HG03457 (cell line): Measurements from ENCODE around the gene HSDL2.
"Not testable (repeated sequence)": the region's sequence is repeated elsewhere in the genome, so short reads cannot be mapped to it uniquely, and the experiment has no call there.

Experiments used
- ATAC-seq: cut with Tn5 transposase; IDR thresholded peaks from one replicate; pipeline ENCODE4 v1.9.1; 2021; ENCODE audit warnings: moderate number of reproducible peaks; ENCODE audit not compliant: unreplicated experiment

The HSDL2 gene

DNA sequence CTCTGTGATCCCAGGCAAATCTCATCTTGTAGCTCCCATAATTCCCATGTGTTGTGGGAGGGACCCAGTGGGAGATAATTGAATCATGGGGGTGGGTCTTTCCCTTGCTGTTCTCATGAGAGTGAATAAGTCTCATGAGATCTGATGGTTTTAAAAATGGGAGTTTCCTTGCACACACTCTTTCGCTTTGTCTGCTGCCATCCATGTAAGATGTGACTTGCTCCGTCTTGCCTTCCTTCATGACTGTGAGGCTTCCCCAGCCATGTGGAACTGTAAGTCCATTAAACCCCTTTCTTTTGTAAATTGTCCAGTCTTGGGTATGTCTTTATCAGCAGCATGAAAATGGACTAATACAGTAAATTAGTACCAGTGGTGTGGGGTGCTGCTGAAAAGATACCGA, 14.7 kb upstream of the HSDL2 start:
- not testable (repeated sequence) for ATAC-seq

DNA sequence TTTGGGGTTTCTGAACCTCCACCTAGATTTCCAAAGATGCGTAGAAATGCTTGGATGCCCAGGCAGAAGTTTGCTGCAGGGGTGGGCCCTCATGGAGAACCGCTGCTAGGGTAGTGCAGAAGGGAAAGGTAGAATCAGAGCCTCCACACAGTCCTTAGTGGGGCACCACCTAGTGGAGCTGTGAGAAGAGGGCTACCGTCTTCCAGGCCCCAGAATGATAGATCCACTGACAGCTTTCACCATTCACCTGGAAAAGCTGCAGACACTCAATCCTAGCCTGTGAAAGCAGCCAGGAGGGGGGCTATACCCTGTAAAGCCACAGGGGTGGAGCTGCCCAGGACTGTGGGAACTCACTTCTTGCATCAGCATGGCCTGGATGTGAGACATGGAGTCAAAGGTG, 13.3 kb upstream of the HSDL2 start:
- ATAC-seq = no peak

DNA sequence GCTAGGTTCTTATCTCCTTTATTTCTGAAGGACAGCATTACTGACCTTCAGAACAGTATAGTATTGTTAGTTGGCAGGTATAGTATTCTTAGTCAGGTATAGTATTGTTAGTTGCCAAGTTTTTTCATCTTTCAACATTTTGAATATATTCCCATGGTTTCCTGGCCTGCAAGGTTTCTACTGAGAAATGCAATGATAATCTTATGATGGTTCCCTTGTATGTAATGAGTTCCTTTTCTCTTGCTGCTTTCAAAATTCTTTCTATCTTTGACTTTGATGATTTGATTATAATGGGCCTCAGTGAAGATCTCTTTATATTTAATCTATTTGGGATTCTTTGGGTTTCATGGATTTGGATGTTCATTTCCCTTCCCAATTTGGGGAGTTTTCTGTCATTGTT, 12.4 kb upstream of the HSDL2 start:
- no peak for ATAC-seq

DNA sequence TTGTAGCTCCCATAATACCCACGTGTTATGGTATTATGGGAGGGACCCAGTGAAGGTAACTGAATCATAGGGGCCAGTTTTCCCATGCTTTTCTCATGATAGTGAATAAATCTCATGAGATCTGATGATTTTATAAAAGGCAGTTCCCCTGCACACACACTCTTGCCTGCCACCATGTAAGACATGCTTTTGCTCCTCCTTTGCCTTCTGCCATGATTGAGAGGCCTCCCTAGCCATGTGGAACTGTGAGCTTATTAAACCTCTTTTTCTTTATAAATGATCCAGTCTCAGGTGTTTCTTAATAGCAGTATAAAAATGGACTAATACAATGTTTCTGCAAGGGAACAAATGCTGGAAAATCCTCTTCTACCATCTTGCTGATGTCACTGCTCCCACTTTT, 10.1 kb upstream of the HSDL2 start:
- ATAC-seq = no peak

DNA sequence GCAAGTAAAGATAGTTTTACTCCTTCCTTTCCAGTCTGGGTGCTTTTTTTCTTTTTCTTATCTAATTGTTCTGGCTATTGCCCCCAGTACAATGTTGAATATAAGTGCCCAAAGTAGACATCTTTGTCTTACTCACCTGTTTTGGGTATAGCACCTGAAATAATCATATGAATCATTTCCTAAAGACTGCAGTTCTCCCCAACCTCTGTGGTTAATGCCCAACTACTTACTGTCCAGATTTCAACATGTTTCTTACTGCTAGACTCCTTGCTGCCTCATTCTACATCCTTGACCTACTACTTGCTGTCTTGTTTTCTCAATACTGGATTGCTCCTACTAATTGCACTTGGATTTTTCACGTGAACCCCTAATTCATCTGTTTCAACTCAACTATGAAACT, 8.8 kb upstream of the HSDL2 start:
- ATAC-seq = no peak

DNA sequence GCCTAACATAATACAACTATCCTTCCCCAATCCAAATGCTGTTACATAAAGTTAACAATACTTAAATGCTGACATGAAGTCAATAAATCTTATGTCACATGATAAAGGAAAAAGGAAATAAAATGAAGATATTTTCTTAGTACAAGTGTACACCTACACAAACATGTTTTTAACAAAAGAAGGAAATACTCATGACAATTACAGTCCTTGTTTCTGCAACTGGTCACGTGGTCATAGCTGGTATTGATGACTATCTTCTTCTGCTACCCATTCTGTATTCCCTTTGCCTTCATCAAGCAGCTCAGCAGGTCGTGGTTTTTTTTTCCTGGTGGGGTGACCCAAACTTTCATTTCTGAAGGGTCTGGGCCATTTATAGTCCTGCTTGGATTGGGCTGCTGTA, 6.2 kb upstream of the HSDL2 start:
- not testable (repeated sequence) for ATAC-seq

DNA sequence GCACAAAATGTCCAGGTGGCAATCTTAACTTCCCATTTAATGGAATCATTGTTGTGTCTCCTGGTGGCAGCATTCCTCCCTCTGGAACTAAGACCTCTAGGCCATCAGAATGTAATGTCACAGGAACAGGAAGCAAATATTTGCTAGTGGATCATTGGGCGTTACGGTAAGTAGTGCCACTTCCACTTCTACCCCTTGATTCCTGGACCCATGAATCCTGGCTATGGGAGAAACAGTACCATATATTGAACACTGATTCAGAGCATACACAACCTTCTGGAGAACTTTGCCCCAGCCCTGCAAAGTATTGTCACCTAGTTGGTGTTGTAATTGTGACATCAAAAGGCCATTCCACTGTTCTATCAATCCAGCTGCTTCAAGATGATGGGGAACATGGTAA, 5.7 kb upstream of the HSDL2 start:
- not testable (repeated sequence) for ATAC-seq

DNA sequence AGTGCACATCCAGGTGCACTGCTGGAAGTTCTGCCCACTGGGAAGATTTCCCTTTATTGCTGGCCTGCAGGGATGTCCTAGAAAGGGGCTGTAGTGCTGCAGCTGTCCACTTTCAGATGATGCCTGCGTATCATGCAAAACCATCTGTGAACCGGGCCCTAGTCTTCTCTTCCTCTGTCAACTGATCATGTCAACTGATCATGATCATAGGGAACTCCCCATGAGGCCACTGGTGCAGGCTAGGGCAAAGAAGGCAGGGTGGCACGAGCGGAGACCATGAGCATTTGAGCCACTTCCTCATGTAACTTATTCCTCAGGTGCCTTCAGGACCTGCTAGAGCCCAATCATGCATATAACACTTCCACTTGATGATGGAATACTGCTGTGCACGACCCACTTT, 4.5 kb upstream of the HSDL2 start:
- no peak for ATAC-seq

DNA sequence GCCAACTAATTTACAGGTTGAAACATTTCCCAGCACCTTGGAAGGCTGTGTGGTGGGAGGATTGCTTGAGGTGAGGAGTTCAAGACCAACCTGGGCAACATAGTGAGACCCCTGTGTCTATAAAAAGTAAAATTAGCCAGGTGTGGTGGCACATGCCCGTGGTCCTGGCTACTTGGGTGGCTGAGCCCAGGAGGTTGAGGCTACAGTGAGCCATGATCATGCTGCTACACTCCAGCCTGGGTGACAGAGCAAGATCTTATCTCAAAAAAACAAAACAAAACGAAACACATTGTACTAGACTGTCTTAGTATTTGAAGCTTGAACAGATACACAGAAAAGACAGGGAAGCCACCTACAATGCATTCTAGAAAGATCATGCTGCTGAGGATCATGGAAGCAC, 2.8 kb upstream of the HSDL2 start:
- no peak for ATAC-seq

DNA sequence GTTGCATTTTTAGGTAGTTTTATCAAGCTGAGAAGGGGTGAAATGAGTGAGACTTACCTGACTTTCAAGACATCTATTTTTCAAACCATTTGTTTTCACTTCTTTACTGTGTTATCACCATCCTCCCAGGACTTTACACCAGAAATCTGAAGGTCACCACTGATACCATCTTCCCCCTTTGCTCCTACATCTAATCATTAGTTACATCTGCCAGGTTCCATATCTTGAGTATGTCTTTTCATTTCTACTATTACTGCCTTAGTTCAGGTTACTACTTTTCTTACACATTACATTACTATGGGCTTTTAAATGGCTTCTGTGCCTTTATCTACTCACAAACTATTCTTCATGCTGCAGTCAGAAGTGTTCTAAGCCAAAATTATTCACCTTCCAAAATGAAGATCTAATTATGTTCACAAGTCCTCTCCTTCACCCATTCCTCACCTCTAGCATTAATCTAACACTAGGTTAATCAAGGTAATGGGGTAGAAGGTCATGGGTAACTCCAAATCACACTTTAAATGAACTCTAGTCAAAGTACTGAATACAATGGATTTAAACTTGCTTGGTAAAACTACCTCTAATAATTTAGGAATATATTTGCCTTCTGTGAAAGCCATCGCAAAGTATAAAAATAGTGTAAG, 2.1 kb upstream of the HSDL2 start:
- no peak for ATAC-seq

DNA sequence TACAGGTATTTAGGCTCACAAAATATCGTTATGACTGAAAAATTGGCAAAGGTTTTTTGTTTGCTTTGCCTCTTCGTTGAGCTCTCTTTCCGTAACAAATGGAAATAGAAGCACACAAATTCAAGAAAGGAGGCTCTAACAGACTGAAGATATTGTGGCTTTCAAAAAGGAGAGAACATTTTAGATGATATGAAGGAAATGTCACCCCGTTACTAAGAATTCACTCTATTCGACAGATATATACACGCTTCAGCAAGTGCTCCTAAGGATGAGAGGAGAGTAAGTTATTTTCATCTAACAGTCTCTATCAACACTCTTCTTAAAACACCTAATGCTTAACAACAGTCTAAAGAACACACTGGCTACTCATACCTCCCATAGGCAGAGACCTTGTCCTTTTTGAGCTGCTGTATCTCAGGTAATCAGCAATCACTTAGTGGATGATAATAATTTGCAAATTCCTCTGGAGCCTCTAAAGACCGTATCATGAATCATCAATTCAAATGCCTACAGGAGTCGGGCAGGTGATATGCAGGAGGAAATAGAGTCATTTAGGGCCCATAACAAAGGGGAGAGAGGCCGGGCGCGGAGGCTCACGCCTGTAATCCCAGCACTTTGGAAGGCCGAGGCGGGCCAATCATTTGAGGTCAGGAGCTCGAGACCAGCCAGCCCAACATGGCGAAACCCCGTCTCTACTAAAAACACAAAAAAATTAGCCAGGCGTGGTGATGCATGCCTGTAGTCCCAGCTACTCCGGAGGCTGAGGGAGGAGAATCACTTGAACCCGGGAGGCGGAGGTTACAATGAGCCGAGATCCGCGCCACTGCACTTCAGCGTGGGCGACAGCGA, 1.4 kb upstream of the HSDL2 start:
- ATAC-seq = peak; percentile 0

DNA sequence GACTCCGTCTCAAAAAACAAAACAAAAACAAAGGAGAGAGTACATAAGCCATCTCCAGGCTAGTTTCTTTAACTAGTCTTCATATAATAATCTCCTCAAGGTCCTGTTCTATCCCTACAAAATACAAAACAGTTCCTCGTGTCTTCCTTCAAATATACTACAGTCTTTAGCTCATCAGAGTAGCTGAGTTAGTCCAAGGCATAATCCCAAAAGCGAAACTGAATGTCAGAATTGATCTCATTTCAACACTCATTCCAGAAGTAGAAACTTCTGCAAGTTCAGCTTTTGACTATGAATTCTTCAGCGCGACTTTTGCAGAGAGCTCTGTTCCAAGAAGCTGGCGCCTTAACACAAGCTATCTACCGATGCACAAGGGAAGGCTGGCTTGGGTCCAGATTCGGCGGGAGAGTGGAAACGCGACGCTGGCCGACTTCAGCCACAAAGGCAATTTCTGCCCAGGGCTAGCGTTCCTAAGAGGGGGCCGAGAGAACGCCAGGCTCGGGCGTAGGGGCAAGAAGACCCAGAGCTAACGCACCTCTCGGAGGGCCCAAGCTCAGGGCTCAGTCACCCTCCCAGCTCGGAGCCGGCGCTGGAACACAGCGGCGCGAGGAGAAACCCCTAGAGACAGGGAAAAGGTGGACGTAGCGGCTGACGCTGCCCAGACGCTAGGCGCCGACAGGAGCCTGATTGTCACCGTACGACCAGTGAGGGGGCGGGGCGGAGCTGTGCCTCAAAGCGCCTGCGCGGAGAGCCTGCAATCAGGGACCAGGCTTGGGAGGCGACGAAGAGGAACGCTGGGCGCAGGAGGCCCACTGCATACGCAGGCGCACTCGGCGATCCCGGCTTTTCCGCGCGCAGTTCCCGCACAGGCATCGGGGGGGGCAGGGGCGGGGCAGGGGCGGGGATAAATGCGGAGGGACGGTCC, 469 bp upstream of the HSDL2 start:
- peak; percentile 80 for ATAC-seq

DNA sequence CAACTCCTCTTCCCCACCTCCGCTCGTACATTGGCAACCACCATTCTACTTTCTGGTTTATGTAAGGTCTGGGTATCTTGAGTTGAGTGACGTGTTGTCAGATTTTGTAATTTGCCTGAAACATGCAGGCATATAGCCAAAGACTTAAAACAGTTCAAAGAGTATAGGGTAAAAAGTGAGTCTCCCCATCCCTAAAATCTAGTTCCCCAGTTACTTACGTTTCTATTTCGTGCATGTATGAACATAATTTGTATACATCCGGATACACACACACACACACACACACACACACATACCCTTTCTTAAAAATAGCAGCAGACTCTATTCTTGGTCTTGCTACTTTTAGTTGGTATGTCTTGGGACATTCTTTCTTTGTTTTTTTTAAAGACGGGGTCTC, 915 bp downstream of the HSDL2 start:
- no peak for ATAC-seq

DNA sequence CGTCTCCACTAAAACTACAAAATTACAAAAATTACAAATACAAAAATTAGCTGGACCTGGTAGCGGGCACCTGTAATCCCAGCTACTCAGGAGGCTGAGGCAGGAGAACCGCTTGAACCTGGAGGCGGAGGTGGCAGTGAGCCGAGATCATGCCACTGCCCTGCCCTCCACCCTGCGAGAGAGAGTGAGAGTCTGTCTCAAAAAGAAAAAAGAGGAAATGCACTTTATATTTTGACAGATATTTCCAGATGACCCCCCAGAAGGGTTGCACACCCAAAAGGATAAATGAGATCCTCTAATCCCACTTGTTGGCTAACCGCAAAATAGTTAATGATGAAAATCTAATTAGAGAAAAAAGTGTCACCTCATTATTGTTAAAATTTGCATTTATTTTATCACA, 2.2 kb downstream of the HSDL2 start:
- no peak for ATAC-seq

DNA sequence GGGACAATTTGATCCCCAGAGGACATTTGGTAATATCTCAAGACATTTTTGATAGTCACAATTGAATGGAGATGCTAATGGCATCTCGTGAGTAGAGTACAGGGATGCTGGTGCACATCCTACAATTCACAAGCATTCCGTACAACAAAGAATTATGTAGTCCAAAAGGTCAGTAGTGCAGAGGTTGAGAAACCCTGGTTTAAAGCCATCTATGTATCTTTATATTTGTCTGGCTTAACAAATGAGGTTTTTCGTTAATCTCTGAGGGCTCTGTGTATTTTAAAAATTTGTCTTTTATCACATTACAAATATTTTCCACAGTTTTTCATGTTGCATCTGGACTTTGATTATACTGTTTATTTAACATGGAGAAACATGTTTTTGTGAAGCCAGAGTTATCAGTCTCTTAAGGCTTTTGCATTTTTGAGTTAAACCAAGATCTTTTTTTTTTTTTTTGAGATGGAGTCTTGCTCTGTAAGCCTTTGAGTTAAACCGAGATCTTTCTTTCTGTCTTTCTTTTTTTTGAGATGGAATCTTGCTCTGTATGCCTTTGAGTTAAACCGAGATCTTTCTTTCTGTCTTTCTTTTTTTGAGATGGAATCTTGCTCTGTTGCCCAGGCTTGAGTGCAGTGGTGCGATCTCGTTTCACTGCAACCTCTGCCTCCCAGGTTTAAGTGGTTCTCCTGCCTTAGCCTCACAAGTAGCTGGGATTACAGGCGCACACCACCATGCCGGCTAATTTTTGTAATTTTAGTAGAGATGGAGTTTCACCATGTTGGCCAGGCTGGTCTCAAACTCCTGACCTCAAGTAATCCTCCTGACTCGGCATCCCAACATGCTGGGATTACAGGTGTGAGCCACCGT, 2.8 kb downstream of the HSDL2 start:
- ATAC-seq = no peak

DNA sequence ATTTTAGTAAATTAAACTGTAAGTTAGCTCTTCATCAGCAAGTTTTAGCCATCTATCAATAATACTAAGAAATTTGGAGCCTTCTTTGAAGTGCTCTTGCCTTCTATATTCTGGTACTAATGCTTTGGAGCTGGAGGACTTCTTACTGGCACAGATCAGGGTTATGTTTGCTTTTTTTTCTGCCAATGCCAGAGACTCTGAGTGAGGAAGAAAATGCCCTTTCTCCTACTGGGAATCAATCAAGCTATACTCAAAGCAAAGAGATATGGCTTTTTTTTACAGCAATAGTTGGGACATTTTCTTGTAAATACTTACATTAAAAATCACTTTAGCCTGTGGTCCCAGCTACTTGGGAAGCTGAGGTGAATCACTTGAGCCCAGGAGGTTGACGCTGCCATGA, 4.3 kb downstream of the HSDL2 start:
- ATAC-seq = no peak

DNA sequence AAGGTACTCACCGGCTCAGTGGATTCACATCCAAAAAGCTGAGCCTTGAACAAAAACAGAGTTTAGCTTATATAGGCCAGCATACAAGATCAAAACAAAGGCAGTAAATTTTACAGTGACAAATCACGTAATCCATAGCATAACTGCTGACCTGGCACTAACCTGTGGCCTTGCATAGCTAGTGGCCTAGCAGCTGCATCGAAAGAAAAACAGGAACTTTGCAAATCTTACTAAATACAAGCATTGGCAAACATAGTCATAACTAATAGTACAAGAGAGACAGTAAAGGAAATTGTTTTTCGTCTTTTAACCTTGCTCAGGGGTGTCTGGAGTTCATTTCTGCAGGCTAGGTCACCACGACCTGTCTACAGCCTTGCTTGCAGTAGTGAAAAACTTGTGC, 4.8 kb downstream of the HSDL2 start:
- ATAC-seq = no peak

DNA sequence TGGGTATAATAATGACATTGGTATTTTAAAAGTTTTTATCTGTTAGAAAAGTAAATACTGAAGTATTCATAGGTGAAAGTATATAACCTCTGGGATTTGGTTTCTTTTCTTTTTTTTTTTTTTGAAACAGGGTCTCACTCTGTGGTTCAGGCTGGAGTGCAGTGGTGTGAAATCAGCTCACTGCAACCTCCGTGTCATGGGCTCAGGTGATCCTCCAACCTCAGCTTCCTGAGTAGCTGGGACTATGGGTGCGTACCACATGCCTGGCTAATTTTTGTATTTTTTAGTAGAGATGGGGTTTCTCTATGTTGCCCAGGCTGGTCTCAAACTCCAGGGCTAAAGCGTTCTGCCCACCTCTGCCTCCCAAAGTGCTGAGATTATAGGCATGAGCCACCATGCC, 7.2 kb downstream of the HSDL2 start:
- ATAC-seq = no peak

DNA sequence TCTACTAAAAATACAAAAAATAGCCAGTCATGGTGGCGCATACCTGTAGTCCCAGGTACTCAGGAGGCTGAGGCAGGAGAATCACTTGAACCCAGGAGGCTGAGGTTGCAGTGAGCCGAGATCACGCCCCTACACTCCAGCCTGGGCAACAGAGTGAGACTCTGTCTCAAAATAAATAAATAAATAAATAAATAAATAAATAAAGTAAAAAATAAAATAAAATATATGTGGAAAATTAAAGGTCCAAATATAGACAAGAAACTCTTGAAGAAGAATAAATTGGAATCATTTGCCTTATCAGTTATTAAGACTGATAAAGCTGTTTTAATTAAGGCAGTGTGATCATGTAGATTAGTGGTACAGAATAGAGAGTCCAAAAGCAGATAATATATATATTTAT, 10.0 kb downstream of the HSDL2 start:
- ATAC-seq = not testable (repeated sequence)

DNA sequence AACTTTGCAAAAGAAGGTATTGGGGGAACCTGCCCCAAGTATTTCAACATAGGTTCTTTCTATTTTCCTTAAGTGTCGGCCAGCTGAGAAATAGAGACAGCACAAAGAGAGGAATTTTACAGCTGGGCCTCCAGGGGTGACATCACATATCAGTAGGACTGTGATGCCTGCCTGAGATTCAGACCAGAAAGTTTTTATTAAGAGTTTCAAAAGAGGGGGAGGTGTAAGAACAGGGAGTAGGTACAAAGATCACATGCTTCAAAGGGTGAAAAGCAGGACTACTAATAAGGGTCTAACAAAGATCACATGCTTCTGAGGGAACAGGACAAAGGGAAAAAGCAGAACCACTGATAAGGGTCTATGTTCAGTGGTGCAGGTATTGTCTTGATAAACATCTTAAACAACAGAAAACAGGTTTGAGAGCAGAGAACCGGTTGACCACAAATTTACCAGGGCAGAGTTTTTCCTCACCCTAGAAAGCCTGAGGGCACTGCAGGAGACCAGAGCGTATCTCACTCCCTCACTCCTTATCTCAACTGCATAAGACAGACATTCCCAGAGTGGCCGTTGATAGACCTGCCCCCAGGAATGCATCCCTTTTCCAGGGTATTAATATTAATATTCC, 12.1 kb downstream of the HSDL2 start:
- ATAC-seq = not testable (repeated sequence)
